ENCODE measurements around the gene ADAMTS14. TPM values are rescaled to one million over a fixed set of nuclear protein-coding genes. Genes with fewer than 3 reads are reported as not detected.

ADAMTS14 gene
- total and polyA plus RNA-seq, 4 donors = 2.0 to 4.7 (median 3.5) TPM

DNA sequence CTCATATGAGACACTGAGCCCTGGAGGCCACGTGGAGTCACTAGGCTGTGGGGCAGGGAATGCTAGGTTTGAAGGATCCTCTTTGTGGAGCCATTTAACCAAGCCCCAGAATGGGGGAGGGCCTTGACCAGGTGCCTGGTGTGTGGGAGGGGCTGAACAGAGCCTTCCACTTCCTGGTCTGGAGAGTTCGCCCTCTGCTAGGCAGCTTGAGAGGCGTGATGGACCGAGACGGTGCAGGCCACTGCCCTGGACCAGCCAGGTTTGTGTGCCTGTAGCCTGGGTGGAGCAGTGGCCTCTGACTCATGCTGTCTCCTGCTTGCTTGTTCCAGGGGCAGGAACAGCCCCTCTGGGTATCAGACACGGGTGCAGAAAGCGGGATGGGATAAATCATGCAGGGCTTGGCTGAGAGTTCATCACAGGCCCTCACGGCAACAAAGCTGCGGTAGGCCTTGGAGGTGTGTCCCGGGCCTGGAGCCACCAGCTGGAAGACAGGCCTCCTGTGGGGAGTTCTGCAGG lies 27.4 kb downstream of the ADAMTS14 start:
- 75% methylated on average over 10 of the region's 10 CpGs for WGBS (ENCODE audit: insufficient coverage)
- H3K9me3 ChIP-seq (ENCODE audit: control insufficient read depth, insufficient read depth, low read length) = no peaks in the 10 kb centered on the region
- no peaks in the 10 kb centered on the region for H3K36me3 ChIP-seq (ENCODE audit: control insufficient read depth, insufficient read depth, low read length)
- no peak overlapping the region for H3K27ac ChIP-seq (ENCODE audit: low read depth, low read length)
- no peak overlapping the region for H3K4me3 ChIP-seq (ENCODE audit: low read depth, low read length)
- H3K27me3 ChIP-seq (ENCODE audit: control insufficient read depth, insufficient read depth, low read length) = no peaks in the 10 kb centered on the region
- DNase-seq (ENCODE audit: low read depth in 4 of 6, low spot score in 6 of 6) = no peak
- H3K4me1 ChIP-seq (ENCODE audit: control insufficient read depth, insufficient read depth, low read length) = peaks cover 8% of the 10 kb centered on the region

DNA sequence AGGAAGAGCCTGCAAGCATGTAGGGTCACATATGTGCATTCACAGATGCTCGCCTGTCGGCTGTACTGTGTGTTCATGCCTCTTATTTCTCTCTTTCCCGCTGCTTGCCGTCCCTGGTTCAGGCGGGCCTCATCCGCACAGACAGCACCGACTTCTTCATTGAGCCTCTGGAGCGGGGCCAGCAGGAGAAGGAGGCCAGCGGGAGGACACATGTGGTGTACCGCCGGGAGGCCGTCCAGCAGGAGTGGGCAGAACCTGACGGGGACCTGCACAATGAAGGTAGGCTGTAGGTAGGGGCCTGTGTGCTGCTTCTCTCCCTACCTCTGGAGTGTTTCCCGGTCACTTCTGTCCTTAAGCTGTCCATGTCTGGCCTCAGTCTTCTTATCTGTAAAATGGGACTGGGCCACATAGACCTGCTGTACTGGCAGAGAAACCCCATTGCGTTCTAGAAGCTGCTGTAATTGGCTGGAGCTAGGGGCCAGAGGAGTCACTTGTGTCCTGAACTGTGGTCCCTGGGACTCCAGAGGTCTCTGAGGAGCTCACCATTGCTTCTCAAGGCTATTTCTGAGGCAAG lies 30.0 kb downstream of the ADAMTS14 start:
- WGBS (ENCODE audit: insufficient coverage) = 89% methylated on average over 15 of the region's 15 CpGs

DNA sequence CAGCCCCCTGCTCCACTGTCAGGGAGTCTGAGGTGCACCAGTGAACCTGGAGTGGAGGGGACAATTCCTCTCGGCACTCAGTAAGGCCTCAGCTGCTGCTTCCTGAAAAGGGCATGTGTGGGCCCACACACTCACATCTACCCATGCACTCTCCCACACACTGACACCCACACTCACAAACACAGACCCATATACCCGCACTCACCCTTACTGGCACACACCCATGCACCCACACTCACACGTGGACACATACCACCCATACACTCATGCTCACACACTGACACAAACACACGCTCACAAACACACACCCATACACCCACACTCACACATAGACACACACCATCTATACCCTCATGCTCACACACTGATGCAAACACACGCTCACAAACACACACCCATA lies 31.9 kb downstream of the ADAMTS14 start:
- WGBS (ENCODE audit: insufficient coverage) = 96% methylated on average over 5 of the region's 5 CpGs
- no peaks in the 10 kb centered on the region for H3K4me1 ChIP-seq (ENCODE audit: control insufficient read depth, insufficient read depth, low read length)
- H3K27ac ChIP-seq (ENCODE audit: low read depth, low read length) = no peak overlapping the region
- no peaks in the 10 kb centered on the region for H3K36me3 ChIP-seq (ENCODE audit: control insufficient read depth, insufficient read depth, low read length)
- no peak overlapping the region for H3K4me3 ChIP-seq (ENCODE audit: low read depth, low read length)
- no peak for DNase-seq (ENCODE audit: low read depth in 4 of 6, low spot score in 6 of 6)
- H3K9me3 ChIP-seq (ENCODE audit: control insufficient read depth, insufficient read depth, low read length) = no peaks in the 10 kb centered on the region
- no peaks in the 10 kb centered on the region for H3K27me3 ChIP-seq (ENCODE audit: control insufficient read depth, insufficient read depth, low read length)

More for the DNA sequence above, 30.0 kb downstream of the ADAMTS14 start:
- Histone ChIP-seq H3K9me3 (ENCODE audit: control insufficient read depth, insufficient read depth, low read length) (no peaks in the 10 kb centered on the region), H3K4me3 (ENCODE audit: low read depth, low read length) (no peak overlapping the region), H3K27me3 (ENCODE audit: control insufficient read depth, insufficient read depth, low read length) (no peaks in the 10 kb centered on the region), H3K27ac (ENCODE audit: low read depth, low read length) (no peak overlapping the region), H3K4me1 (ENCODE audit: control insufficient read depth, insufficient read depth, low read length) (peaks cover 8% of the 10 kb centered on the region), H3K36me3 (ENCODE audit: control insufficient read depth, insufficient read depth, low read length) (no peaks in the 10 kb centered on the region)
- no peak for DNase-seq (ENCODE audit: low read depth in 4 of 6, low spot score in 6 of 6)

DNA sequence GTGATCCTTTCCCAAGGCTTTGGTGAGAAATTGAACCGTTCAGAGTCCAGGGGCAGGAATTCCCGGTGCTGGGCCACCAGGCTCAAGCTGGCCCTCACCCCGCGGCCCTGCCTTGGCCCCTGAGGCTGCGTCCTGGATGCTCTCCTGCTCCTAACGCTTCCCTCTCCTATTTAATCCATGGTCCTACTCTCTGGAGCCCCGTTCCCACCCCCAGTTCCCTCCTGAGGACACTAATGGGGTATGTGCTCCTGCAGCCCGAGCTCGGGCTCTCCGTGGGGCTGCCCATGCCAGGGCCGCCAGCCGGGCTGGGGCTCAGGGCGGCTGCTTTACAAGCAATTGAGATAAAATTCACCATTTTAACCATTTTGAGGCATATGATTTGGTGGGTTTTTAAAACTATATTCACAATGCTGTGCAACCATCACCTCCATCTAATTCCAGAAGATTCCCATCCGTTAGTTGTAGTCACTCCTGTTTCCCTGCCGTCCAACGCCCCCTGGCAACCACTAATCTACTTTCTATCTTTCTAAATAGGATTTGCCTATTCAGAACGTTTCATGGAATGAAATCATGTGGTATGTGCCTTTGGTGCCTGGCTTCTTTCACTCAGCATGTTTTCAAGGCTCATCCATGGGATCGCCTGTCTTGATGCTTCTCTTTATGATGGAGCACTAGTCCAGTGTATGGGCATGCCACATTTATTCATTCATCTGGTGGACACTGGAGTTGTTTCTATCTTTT lies 33.0 kb downstream of the ADAMTS14 start:
- no peak overlapping the region for H3K4me3 ChIP-seq (ENCODE audit: low read depth, low read length)
- H3K9me3 ChIP-seq (ENCODE audit: control insufficient read depth, insufficient read depth, low read length) = no peaks in the 10 kb centered on the region
- WGBS (ENCODE audit: insufficient coverage) = 85% methylated on average over 8 of the region's 18 CpGs
- no peaks in the 10 kb centered on the region for H3K4me1 ChIP-seq (ENCODE audit: control insufficient read depth, insufficient read depth, low read length)
- no peak for DNase-seq (ENCODE audit: low read depth in 4 of 6, low spot score in 6 of 6)
- H3K27me3 ChIP-seq (ENCODE audit: control insufficient read depth, insufficient read depth, low read length) = no peaks in the 10 kb centered on the region
- no peak overlapping the region for H3K27ac ChIP-seq (ENCODE audit: low read depth, low read length)
- no peaks in the 10 kb centered on the region for H3K36me3 ChIP-seq (ENCODE audit: control insufficient read depth, insufficient read depth, low read length)

DNA sequence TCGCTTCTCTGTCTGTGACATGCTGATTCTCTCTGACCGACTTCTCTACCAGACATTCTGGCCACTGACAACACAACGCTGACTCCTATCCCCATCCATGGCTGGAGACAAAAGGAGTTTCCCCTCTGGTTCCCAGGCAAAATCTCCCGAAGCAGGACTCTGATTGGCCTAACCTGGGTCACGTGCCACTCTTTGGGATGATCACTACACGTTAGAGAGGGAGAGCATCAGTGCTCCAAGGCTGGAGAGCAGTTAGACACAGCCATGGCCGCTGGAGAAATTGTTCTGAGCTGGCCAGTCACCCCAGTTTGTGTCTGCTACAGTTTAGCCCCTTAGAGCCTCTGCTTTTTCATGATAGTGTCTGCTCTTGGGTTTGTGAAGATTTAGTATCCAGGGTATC lies 38.9 kb downstream of the ADAMTS14 start:
- H3K9me3 ChIP-seq (ENCODE audit: control insufficient read depth, insufficient read depth, low read length) = no peaks in the 10 kb centered on the region
- 86% methylated on average over 7 of the region's 7 CpGs for whole genome bisulfite sequencing (ENCODE audit: insufficient coverage)
- H3K27ac ChIP-seq (ENCODE audit: low read depth, low read length) = no peak overlapping the region
- H3K4me1 ChIP-seq (ENCODE audit: control insufficient read depth, insufficient read depth, low read length) = peaks cover 3% of the 10 kb centered on the region
- H3K36me3 ChIP-seq (ENCODE audit: control insufficient read depth, insufficient read depth, low read length) = no peaks in the 10 kb centered on the region
- H3K27me3 ChIP-seq (ENCODE audit: control insufficient read depth, insufficient read depth, low read length) = no peaks in the 10 kb centered on the region
- no peak for DNase-seq (ENCODE audit: low read depth in 4 of 6, low spot score in 6 of 6)
- no peak overlapping the region for H3K4me3 ChIP-seq (ENCODE audit: low read depth, low read length)

DNA sequence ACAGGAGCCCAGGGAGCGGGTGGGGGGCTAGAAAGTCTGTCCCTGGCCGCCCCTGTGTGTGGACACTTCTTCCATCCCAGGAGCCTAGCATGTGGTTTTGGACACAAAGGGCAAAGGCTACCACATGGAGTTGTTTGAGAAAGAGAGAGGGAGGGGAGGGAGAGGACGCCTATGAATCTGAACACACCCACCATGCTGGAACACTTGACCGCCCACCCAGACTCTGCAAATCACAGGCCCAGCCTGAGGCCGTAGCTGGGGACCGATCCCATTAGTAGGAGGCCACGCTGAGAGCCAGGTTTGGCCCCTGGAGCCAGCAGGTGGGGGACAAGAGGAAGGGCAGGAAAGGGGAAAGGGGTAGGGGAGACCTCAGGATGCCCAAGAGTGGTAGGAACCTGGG lies 39.6 kb downstream of the ADAMTS14 start:
- Histone ChIP-seq H3K4me1 (ENCODE audit: control insufficient read depth, insufficient read depth, low read length) (peaks cover 3% of the 10 kb centered on the region), H3K27me3 (ENCODE audit: control insufficient read depth, insufficient read depth, low read length) (no peaks in the 10 kb centered on the region), H3K36me3 (ENCODE audit: control insufficient read depth, insufficient read depth, low read length) (no peaks in the 10 kb centered on the region), H3K27ac (ENCODE audit: low read depth, low read length) (no peak overlapping the region), H3K9me3 (ENCODE audit: control insufficient read depth, insufficient read depth, low read length) (no peaks in the 10 kb centered on the region), H3K4me3 (ENCODE audit: low read depth, low read length) (no peak overlapping the region)
- WGBS (ENCODE audit: insufficient coverage) = 71% methylated on average over 5 of the region's 7 CpGs
- DNase-seq (ENCODE audit: low read depth in 4 of 6, low spot score in 6 of 6) = no peak

DNA sequence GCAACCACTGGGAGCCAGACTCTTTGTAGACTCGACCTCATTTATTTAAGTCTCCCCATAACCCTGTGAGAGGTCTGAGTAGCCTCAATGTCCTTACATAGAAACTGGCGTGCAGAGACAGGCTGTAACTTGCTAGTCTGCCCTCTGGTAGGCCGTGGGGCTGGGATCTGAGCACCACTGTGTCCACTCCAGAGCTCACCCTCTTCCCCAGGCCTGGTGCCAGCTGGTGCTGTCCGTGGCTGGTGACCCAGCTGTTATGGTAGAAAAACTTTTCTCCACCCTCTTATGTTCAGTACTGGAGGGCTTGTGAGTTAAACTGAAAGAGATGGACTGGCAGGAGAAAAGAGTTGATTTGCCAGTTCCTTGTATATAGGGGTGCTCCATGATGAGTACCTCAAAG lies 41.9 kb downstream of the ADAMTS14 start:
- DNase-seq (ENCODE audit: low read depth in 4 of 6, low spot score in 6 of 6) = no peak
- no peak overlapping the region for H3K4me3 ChIP-seq (ENCODE audit: low read depth, low read length)
- H3K9me3 ChIP-seq (ENCODE audit: control insufficient read depth, insufficient read depth, low read length) = no peaks in the 10 kb centered on the region
- WGBS (ENCODE audit: insufficient coverage) = 100% methylated on average over 1 of the region's 4 CpGs
- peaks cover 3% of the 10 kb centered on the region for H3K4me1 ChIP-seq (ENCODE audit: control insufficient read depth, insufficient read depth, low read length)
- no peak overlapping the region for H3K27ac ChIP-seq (ENCODE audit: low read depth, low read length)
- H3K27me3 ChIP-seq (ENCODE audit: control insufficient read depth, insufficient read depth, low read length) = no peaks in the 10 kb centered on the region
- H3K36me3 ChIP-seq (ENCODE audit: control insufficient read depth, insufficient read depth, low read length) = no peaks in the 10 kb centered on the region

DNA sequence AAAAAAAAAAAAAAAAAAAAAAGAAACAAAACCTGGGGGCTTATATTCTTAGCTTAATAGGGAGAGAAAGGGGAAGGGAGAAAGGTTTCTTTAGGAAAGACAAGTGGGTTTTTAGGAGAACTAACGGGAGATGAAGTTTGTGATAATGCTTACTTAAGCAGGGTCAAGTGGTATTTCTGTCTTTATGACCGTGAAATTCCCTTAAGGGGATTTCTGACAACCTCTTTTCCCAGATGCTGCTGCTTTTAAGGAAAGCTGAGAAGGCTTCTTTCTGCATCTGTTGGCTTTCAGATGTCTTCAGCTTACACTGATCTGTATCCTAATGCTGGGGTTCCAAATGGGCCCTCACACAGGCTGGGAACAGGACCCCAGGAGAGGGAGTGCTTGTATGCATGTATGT lies 42.6 kb downstream of the ADAMTS14 start:
- Histone ChIP-seq H3K36me3 (ENCODE audit: control insufficient read depth, insufficient read depth, low read length) (no peaks in the 10 kb centered on the region), H3K9me3 (ENCODE audit: control insufficient read depth, insufficient read depth, low read length) (no peaks in the 10 kb centered on the region)

DNA sequence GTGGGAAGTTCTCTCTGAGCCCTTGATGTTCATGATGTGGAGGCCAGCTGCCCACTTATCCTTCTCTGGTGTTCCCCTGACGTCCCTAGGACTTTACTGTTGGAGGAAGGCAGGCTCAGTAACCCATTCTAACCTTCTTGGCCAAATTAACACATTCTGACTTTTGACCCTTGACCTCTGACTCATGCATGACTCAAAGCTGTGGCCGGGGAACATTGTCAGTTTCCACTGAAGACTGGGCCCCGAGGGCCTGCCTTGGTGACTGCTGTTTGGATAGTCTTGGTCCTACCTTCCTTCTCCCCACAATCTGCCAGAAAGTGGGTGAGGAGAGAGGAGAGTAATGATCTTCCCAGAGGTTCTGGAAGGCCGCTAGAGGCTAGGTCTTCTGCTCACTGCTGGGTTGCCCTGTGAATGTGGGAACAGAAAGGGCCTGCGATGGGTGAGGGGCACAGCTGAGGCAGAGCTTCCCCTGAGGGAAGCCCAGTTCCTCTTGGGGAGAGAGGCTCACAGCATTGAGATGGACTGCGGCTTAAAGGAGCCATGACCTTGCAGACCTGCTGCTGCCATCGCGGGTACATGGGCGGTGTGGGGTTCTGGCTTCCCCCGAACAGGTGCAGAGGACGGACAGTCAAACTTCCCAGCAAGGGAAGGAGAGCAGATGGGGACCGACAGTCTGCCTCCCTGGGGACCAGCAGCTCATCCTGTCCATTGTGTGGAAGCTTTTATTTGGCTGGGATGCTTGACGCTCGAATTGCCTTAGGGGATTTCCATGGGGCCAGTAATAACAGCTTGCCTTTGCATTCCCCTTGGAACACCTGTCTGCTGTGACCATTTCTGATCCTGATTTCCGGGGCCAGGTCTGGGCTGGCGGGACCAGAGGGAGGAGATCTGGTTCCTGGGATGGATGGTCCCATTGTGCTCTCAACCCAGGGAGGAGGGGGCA lies 43.8 kb downstream of the ADAMTS14 start:
- Histone ChIP-seq H3K4me3 (ENCODE audit: low read depth, low read length) (no peak overlapping the region), H3K36me3 (ENCODE audit: control insufficient read depth, insufficient read depth, low read length) (no peaks in the 10 kb centered on the region), H3K27me3 (ENCODE audit: control insufficient read depth, insufficient read depth, low read length) (no peaks in the 10 kb centered on the region), H3K4me1 (ENCODE audit: control insufficient read depth, insufficient read depth, low read length) (peaks cover 8% of the 10 kb centered on the region), H3K9me3 (ENCODE audit: control insufficient read depth, insufficient read depth, low read length) (no peaks in the 10 kb centered on the region), H3K27ac (ENCODE audit: low read depth, low read length) (no peak overlapping the region)
- DNase-seq (ENCODE audit: low read depth in 4 of 6, low spot score in 6 of 6) = peak in 1 of 6 donors; percentile 5
- 65% methylated on average over 14 of the region's 16 CpGs for WGBS (ENCODE audit: insufficient coverage)

More for the DNA sequence above, 42.6 kb downstream of the ADAMTS14 start:
- no peak overlapping the region for H3K27ac ChIP-seq (ENCODE audit: low read depth, low read length)
- H3K4me1 ChIP-seq (ENCODE audit: control insufficient read depth, insufficient read depth, low read length) = peaks cover 6% of the 10 kb centered on the region
- WGBS (ENCODE audit: insufficient coverage) = 67% methylated on average over 1 of the region's 2 CpGs
- peak in 1 of 6 donors; percentile 9 for DNase-seq (ENCODE audit: low read depth in 4 of 6, low spot score in 6 of 6)
- no peak overlapping the region for H3K4me3 ChIP-seq (ENCODE audit: low read depth, low read length)
- H3K27me3 ChIP-seq (ENCODE audit: control insufficient read depth, insufficient read depth, low read length) = no peaks in the 10 kb centered on the region

All from spinal cord (tissue), 10 donors.